Ascending aorta (tissue), 2 donors: ENCODE data around the gene ZNF367. TPM values are rescaled to one million over a fixed set of nuclear protein-coding genes. Genes with fewer than 3 reads are reported as not detected.

Experiments used
- DNase-seq, 2 donors: peaks; one replicate each; pipeline ENCODE4 v3.0.0-alpha.2; 2019; ENCODE audit warnings: low spot score in 2 of 2
- H3K27ac ChIP-seq, 2 donors: fragments of 200-600 bp; sonication (generic); one replicate each; pipeline ENCODE4 v1.5.1; 2016 to 2017; ENCODE audit warnings: mild to moderate bottlenecking in 1 of 2
- H3K27me3 ChIP-seq: fragments of 200-600 bp; sonication (generic); one replicate; pipeline ENCODE4 v1.5.1; 2017
- H3K36me3 ChIP-seq, 2 donors: fragments of 200-600 bp; sonication (generic); one replicate each; pipeline ENCODE4 v1.5.1; 2016
- H3K4me1 ChIP-seq, 2 donors: fragments of 200-600 bp; sonication (generic); one replicate each; pipeline ENCODE4 v1.5.1; 2016 to 2017; ENCODE audit warnings: mild to moderate bottlenecking in 1 of 2
- H3K4me3 ChIP-seq, 2 donors: fragments of 200-600 bp; sonication (generic); one replicate each; pipeline ENCODE4 v1.5.1; 2016 to 2017; ENCODE audit warnings: mild to moderate bottlenecking in 1 of 2
- H3K9me3 ChIP-seq, 2 donors: fragments of 200-600 bp; sonication (generic); one replicate each; pipeline ENCODE4 v1.5.1; 2016
- intact Hi-C: fragments of 100-400 bp; cut with DNase I; formaldehyde crosslinking; loops from one replicate; pipeline ENCODE4 v1.15.1; 2023
- total RNA-seq: library from RNA; depleted of rRNA; stranded (reverse); fragments of >200 nt; gene quantifications from one replicate; pipeline ENCODE4 v1.1.0, GENCODE V29; 2016
- TF ChIP-seq, protein P1 (sequence below), 3 experiments: fragments of 200-600 bp in 2 of 3; fragments of 450-650 bp in 1 of 3; sonication (generic) in 2 of 3; IDR thresholded peaks; one replicate each; pipeline ENCODE4 v1.5.1; 2016 to 2019; ENCODE audit warnings: antibody characterized with exemption in 3 of 3, mild to moderate bottlenecking in 1 of 3, moderate library complexity in 1 of 3

Gene ZNF367
- total RNA-seq, 1 donor from 2014 or later: 3.9 TPM

DNA sequence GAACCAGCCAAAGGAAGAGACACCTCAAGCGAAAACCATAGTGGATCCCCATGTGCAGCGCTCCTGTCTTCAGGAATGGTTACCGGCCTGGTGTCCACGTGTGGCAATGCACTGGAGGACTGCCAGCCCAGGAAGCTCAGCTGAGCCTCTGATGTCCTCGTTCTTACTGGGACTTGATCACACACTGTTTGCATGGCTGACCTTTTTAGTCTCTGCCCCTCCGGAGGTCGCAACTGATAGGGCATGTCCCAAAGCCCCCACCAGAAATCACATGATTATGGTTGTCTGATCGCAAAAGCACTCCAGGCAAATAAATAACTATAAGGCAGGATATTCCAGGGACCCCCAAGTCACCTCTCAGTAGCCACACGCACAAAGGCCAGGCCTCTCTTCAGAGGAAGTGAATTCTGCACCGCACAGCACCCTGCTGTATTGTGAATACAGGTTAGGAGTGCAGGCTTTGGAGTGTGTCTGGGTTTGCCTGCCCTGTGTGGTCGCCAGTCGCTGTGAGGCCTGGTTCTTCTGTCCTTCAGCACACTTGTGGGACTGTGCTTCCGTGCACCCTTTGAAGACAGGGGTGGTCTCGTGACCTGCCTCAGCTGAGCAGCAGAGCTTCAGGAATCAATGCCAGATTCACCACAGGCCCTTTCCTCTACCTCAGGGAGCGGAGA, 18.4 kb upstream of the ZNF367 start:
- Histone ChIP-seq H3K27me3 (no peaks in the 10 kb centered on the region), H3K9me3 (no peaks in the 10 kb centered on the region), H3K4me1 (no peaks in the 10 kb centered on the region), H3K27ac (no peak overlapping the region), H3K36me3 (no peaks in the 10 kb centered on the region), H3K4me3 (no peak overlapping the region)
- intact Hi-C loops: no loop called here
- TF ChIP-seq, protein P1, sequence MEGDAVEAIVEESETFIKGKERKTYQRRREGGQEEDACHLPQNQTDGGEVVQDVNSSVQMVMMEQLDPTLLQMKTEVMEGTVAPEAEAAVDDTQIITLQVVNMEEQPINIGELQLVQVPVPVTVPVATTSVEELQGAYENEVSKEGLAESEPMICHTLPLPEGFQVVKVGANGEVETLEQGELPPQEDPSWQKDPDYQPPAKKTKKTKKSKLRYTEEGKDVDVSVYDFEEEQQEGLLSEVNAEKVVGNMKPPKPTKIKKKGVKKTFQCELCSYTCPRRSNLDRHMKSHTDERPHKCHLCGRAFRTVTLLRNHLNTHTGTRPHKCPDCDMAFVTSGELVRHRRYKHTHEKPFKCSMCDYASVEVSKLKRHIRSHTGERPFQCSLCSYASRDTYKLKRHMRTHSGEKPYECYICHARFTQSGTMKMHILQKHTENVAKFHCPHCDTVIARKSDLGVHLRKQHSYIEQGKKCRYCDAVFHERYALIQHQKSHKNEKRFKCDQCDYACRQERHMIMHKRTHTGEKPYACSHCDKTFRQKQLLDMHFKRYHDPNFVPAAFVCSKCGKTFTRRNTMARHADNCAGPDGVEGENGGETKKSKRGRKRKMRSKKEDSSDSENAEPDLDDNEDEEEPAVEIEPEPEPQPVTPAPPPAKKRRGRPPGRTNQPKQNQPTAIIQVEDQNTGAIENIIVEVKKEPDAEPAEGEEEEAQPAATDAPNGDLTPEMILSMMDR (IDR thresholded peaks at IDR 0.05): no peak
- no peak for DNase-seq

DNA sequence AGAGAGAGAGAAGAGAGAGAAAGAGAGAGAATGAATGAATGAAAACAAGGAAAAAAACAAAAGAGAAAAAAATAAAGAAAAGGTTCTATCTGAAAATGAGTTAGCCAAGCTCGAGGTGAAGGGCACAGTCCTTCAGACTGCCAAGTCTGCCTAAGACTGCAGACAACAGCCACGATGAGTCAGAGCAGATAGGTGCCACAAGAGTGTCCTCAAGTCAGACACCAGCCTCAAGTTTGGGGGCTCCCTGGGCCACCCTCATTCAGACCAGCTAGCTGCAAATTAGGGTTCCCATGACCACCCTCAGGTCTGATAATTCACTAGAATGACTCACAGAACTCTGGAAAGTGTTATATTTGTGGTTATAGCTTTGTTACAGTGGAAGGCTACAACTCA, 17.9 kb upstream of the ZNF367 start:
- H3K4me3 ChIP-seq: no peak overlapping the region
- DNase-seq: no peak
- H3K27ac ChIP-seq: no peak overlapping the region
- H3K9me3 ChIP-seq: no peaks in the 10 kb centered on the region
- H3K27me3 ChIP-seq: no peaks in the 10 kb centered on the region
- no peaks in the 10 kb centered on the region for H3K4me1 ChIP-seq
- H3K36me3 ChIP-seq: no peaks in the 10 kb centered on the region
- TF ChIP-seq, protein P1 (IDR thresholded peaks at IDR 0.05): no peak
- intact Hi-C loops: no loop called here

DNA sequence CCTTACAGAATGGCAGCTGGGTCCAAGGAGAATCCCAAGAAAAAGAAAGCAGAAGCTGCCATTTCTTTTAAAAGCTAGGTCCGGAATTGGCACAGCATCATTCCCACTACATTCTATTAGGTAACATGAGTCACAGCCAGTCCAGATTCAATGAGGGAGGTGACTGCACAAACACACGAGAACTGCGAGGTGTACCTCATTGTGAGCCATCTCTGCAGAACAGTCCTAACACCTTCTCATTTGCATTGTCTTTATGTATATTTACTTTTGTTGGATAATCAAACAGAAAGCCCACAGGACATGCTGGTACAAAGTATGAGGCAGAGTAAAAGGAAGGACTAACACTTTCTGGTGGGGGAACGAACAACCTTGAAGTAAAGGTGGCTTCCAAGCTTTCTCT, 17.2 kb upstream of the ZNF367 start:
- TF ChIP-seq, protein P1 (IDR thresholded peaks at IDR 0.05): no peak
- no peaks in the 10 kb centered on the region for H3K36me3 ChIP-seq
- H3K27ac ChIP-seq: no peak overlapping the region
- DNase-seq: no peak
- intact Hi-C loops: no loop called here
- H3K4me3 ChIP-seq: no peak overlapping the region
- no peaks in the 10 kb centered on the region for H3K27me3 ChIP-seq
- H3K4me1 ChIP-seq: no peaks in the 10 kb centered on the region
- H3K9me3 ChIP-seq: no peaks in the 10 kb centered on the region

DNA sequence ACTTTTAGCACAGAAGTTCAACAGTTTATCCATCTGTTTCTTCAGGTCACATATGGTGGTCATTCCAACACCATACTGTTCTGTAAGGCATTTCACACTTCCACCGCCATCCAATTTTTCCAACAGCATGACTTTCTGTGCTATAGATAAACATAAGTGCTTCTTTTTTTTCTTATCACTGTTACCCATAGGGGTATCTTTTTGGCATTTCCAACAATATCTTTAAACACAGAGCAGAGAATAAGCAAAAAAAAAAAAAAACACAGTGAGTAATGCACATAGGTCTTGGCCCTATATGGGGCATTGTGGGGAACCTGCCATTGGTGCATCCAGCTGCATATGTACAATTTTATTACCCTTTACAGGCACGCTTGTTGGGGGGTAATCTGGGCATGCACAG, 12.2 kb upstream of the ZNF367 start:
- Histone ChIP-seq H3K36me3 (no peaks in the 10 kb centered on the region), H3K27ac (no peak overlapping the region), H3K9me3 (no peaks in the 10 kb centered on the region), H3K4me3 (no peak overlapping the region), H3K27me3 (no peaks in the 10 kb centered on the region), H3K4me1 (no peaks in the 10 kb centered on the region)
- intact Hi-C loops: no loop called here
- TF ChIP-seq, protein P1 (IDR thresholded peaks at IDR 0.05): no peak
- no peak for DNase-seq

DNA sequence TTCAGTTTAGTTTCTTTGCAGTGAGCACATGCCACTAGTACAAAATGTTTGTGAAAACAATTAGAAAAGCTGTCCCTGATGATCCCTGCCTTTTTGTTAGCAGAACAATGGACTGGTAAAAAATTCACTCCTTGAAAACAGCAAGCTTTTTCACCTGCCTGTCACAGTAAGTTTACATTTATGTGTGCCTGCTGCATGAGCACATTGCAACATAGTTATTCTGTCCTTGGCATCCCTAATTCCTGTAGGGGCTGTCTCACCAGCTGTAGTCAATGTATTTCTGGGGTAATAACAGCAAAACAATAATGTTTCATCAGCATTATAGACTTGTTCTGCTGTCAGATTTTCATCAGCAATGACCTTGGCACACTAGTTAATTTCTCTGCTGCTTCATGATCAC, 11.6 kb upstream of the ZNF367 start:
- H3K27me3 ChIP-seq: no peaks in the 10 kb centered on the region
- no peaks in the 10 kb centered on the region for H3K4me1 ChIP-seq
- intact Hi-C loops: no loop called here
- H3K4me3 ChIP-seq: no peak overlapping the region
- no peak for DNase-seq
- no peaks in the 10 kb centered on the region for H3K36me3 ChIP-seq
- no peak overlapping the region for H3K27ac ChIP-seq
- TF ChIP-seq, protein P1 (IDR thresholded peaks at IDR 0.05): no peak
- H3K9me3 ChIP-seq: no peaks in the 10 kb centered on the region
